GM21423 (cell line): ENCODE measurements around the gene RTL10.

Experiments used
- ATAC-seq: cut with Tn5 transposase; IDR thresholded peaks from one replicate; pipeline ENCODE4 v1.9.1; 2021; ENCODE audit warnings: mild to moderate bottlenecking, moderate library complexity; ENCODE audit not compliant: unreplicated experiment

RTL10 gene

DNA sequence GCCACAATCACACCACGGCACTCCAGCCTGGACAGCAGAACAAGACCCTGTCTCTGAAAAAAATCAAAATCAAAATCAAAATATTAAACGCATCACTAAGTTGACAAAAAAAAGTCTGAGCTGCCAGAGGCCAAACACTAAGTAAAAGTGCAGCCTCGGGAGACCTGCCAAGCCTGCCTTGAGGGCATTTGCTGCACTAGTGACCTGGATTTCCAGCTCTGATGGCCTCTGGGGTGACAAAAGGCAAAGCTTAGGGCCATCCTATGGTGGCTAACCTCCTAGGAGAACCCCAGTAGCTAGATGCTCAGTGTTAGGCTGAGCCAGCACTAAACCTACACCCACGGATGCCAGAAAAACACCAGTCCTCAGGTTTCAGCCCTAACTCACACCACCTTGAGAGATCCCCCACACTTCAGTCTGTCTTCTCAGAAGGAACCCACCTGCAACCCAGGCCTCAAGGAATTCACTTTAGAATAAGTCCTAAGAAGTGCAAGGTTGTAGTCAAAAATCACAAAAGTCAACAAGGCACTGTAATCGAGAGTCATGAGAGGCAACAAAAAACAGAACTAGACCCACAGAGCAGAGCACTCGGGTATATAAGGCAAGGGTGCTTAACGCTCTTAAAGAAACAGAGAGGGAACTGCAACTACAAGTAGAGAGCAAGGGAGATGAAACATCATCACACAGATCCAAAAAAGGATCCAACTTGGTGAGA lies 28.6 kb downstream of the RTL10 start:
- no peak for ATAC-seq

DNA sequence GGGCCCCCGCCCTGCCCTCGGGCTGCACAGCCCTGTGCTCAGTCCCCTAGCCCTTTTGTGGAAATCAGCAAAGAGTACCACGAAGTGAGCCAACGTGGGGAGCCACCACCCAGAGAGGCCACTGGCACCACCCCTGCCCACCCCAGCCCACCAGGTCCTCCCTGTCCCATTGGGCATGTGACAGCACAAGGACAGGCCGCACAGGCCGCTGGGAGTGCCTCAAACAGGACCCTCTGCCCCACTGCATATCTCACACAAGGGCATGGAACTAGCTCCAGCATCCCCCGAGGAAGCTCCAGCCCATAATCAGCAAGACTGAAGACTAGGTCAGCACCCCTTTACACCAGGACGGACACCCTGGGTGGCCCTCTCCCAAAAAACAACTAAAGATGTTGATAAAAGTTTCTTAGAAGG lies 29.7 kb downstream of the RTL10 start:
- ATAC-seq = no peak

GRCh38 chr22:19824212-19824925 lies 30.3 kb downstream of the RTL10 start:
- ATAC-seq = no peak

DNA sequence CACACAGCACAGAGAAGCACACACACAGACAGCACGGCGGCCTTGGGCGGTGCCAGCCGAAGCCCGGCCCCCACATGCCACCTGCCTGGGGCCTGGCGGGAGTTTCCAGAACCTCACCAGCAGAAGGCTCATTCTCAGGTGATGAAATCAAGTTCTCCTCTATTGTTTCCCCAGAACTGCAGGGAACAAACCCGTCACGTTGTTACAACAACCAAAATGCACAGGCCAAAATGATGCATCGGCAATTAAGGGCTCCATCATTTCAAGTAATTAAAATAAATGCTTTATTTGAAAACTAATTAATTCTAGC lies 30.8 kb downstream of the RTL10 start:
- no peak for ATAC-seq

DNA sequence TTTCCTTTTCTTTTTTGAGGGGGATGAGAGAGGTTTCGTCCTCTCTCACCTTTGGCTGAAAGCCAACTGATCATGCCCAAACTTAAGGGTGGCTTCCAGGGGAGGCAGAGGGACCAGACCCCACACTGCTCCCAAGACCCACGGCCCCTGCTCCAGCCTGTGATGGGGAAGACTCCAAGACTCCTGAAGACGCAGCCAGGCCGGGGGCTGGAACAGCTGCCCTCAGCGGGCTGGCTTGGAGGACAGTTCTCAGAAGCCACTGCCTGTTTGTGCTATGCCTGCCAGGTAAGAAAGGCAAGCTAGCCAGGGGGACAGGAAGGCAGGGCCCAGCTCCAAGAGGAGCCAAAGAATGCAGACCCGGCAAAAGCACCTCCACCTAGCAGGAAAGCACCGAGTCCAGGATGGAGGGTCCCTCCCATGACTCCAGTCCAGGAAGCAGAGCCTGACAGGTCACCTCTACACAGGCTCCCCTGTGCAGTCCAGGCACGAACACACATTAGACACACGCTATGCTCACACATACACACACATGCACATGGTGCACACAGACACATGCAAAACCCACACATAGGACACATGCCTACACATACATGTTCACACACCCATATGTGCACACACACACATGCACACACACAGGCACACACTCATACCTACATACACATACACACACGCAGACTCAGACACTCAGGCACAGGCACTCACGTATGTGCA lies 31.3 kb downstream of the RTL10 start:
- ATAC-seq = no peak

- no peak for ATAC-seq
These were observed 32.2 kb downstream of the RTL10 start for GRCh38 chr22:19822301-19823117.

DNA sequence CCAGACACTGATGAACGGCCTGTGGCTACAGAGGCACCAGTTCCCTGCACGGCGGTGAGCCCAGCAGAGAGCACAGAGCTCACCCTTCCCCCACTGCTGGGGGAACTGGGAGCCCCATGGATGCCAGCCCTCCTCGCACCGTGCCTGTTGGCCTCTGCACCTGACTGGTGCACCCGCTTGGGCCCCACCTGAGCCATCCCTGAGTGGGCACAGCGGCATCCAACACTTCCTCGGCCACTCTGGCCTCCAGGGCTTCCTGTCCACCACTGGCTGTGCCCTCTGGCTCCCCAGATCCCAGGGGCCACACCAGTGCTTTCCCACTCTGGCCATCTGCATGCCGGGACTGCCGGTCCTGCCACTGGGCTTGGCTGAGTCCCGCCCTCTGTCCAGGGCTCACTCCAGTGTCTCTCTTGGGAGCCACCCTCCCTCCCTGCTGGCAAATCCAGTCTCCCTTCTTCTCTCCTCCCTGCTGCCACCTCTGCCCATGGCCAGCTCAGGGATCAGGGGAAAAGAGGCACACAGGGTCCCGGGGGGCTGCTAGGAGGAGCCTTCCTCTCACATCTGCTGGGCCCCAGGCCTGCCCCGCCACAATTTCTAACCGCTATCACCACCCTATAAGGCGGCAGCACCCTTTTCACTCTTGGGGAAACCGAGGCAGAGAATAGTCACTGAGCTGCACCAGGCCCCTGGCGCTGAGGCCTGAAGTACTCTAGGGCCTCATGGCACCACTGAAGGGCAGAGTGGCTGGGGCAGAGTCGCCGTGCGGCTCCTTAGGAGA lies 33.0 kb downstream of the RTL10 start:
- no peak for ATAC-seq

DNA sequence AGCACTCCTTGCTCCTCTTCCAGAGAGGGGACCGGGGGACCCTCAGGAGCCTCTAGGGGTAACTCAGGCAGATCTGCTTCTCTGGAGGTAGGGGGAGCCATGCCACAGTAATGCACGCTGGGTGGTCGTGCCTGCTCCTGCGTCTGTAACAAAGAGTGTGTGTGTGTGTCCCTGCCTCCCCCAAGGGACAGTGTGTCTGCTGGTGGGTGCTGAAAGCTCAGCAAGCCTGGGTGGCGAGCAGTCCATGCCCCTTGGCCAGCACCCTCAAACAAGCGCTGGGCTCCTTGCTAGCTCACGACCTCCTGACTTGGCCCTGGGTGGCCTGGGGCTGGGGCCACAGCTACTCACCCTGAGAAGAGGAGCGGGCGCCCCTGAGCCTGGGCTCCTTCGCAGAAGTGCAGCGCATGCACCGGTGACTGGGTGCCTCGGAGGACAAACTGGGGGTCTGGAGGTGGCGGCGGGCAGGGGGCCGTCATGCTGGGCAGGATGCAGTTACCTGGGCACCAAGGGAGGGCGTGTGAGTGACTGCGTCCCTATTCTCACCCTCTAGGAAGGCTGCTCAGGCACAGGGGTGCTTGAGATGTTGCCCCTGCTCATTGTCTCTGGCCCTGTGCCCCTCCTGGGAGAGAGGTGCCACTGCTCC lies 33.7 kb downstream of the RTL10 start:
- ATAC-seq = no peak

DNA sequence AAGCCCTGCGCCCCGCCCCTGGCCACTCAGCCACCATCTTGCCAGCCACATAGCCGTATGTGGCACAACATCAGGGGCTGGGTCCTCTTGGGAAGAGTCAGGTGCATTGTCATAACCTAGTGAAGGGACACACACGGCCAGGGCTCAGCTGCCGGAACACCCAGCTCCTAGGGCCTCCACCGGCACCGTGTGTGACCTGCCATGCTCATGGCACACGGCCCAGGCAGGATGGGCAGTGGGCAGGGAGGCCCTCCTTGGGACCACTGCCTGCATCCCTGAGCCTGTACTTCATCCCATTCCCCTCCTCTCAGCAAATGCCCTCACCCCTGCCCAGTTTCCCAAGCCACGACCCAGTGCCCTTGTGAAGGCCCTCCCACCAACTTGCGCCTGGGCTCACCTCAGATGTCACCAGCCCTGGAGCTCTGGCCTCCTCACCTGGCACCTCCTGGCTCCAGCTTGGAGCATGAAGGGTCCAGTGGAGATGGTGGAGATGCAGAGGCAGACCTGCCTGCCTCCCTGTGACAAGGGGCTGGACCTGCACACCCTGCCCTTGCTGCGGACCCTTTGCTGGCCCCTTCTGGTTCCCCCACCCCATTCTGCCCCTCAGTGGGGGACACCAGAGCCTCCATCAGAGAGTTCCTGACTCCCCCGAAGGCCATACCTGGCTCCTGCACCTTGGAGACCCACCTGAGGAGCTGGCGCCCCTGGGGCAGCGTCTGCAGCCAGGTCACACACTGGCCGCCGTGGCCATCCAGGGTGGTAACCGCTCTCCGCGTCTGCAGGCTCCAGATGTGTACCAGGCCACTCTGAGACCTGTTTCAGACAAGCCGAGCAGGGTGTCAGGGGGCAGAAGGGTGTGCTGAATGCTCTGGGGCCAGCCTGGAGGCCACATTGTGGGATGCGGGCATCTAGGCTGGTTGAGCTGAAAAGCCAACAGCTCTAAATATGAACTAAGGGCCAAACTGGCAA lies 34.5 kb downstream of the RTL10 start:
- ATAC-seq = no peak

- ATAC-seq = no peak
These were observed 35.3 kb downstream of the RTL10 start for GRCh38 chr22:19819208-19819910.

DNA sequence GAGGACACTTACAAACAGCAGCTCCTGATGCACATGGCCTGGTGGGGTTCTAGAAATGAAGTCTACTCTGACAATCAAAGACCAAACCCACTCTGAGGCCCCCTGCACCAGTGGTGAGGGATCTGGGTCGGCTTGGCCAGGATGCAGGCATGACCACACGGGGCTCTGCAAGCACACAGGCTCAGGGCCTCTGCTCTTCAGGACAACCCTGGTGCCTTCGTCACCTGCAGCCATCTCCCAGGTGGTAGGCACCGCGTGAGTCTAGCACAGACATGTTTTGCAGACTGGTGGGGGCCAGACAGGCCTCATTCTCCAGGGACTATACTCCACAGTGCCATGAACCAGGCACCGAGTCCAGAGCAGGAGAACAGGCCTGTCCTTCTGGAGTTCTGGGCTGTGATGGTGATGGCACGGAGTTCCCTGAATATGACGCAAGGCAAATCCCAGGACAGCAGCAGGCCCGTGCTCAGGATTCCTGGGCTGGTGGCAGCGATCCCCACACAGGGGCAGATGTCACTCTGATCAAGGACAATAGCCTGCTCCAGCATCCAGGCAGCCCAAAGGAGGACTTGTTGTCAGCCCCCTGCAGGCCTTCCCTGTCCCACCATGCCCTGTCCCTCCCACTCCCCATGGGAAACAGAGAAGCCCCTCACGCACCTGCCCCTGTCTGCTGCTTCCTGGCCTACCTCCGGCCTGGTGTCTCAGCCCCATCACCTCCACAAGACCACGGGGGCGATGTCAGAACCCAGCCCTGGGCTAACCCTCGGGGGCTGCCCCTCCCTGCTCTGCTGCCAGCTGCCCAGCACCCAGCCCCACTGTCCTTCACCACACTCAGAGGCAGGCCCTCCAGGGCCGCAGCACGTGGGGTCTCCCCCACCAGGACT lies 36.1 kb downstream of the RTL10 start:
- no peak for ATAC-seq

DNA sequence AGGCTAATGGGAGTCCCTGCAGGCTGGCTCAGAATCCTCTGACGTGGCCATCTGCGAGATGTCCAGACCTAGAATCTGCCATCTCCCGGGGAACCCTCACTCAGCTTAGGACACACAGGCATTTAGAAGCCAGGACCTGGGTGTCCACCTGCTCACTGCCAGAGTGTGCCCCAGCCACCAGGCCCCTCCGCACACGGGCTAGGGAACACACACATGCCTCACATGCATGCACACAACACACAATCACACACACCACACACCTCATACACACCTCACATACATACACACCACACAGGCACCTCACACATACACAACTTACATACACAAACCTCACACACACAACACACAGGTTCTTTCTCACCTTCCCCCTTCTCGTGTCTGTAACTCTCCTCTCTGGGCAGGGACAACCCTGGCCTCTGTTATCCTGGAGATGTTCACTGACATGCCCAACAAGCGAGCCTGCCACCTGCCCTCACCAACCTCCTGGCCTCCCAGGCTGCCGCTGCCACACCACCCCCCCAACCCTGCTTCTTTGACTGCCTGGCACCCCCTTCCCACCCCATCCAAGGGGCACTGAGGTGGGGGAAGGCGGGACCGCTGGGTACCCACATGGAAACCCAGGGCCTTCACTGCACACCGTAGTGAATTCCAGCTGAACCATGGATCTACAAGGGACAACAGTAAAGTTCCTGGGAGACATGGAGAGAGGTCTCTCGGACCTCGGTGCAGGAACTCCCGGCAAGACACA lies 38.1 kb downstream of the RTL10 start:
- no peak for ATAC-seq

GRCh38 chr22:19815823-19816290 lies 38.8 kb downstream of the RTL10 start:
- ATAC-seq = no peak

- no peak for ATAC-seq
These were observed 39.4 kb downstream of the RTL10 start for GRCh38 chr22:19815093-19815822.

DNA sequence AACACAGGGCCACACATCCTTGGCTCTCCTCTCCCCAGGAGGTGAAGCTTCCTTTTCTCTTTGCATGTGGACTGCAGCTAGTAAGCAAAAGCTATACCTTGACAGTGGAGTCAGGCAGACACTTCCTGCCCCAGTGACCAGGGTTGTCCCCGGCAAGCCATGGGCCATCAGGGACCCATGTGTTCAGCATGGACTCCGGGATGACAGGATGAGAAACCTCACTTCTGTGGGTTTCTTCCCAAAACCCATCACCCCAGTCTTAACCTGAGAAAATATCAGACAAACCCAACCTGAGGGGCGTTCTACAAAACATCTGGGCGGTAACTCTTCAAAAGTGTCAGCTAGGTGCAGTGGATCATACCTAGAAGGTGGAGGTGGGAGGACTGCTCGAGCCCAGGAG lies 40.2 kb downstream of the RTL10 start:
- ATAC-seq = no peak

DNA sequence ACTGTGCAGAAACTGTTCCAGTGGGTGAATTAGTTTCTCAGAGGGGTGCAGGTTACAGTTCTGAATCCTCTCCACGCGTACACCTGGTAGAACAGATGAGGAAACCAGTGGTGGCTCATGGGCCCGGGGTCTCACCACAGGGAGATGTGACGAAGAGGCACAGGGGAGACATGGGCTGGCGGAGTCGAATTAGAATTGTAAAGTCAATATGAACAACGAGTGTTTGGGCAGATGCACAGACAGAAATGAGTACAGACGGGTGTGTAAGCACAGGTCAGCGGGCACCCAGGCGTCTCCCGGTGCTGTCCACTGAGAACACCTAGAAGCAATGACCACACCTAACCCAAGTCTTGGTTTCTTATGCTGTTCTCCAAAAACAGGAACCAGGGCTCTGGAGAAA lies 41.8 kb downstream of the RTL10 start:
- no peak for ATAC-seq
